Endometrial microvascular endothelial cells (primary cell): Measurements from ENCODE around the gene CDK8. TPM values are rescaled to one million over a fixed set of nuclear protein-coding genes. Genes with fewer than 3 reads are reported as not detected.

Experiments
- total RNA-seq: library from RNA; depleted of rRNA; stranded (reverse); fragments of >200 nt; gene quantifications from one replicate; pipeline ENCODE4 v1.2.3, GENCODE V29; 2015; ENCODE audit errors: inconsistent ontology term

The CDK8 gene
- total RNA-seq, 1 donor from 2014 or later = 11.8 TPM

Other genes starting within 250 kb of the CDK8 start
- not detected for gene SHISA2, start 202.1 kb upstream of the CDK8 start, total RNA-seq
- 23.6 TPM for gene RNF6, start 31.8 kb upstream of the CDK8 start, total RNA-seq